SU-DHL-6 (cell line): ENCODE results near the gene SLC25A38.

Experiments
- CTCF ChIP-seq: fragments of 200-600 bp; sonication (generic); IDR thresholded peaks from one replicate; pipeline ENCODE4 v1.5.1; 2017; ENCODE audit warnings: antibody characterized with exemption, mild to moderate bottlenecking, low read length, moderate library complexity; ENCODE audit not compliant: insufficient read depth, poor library complexity, severe bottlenecking
- EZH2phosphoT487 ChIP-seq: fragments of 200-600 bp; sonication (generic), shearing (Covaris generic); conservative IDR thresholded peaks from 2 replicates; pipeline ENCODE4 v1.6.1; 2018; ENCODE audit warnings: mild to moderate bottlenecking, antibody characterized with exemption, low read length, moderate library complexity, mixed read lengths

GRCh38 chr3:39413691-39414420 is 30.7 kb downstream of the SLC25A38 start:
- TF ChIP-seq CTCF (no peak), EZH2phosphoT487 (no peak)
